Tibial artery (tissue), 4 donors: ENCODE measurements around the gene TMC6.

Source experiments
- DNase-seq, 2 donors: peaks; one replicate each; pipeline ENCODE4 v3.0.0-alpha.2; 2019
- H3K27ac ChIP-seq, 2 donors: fragments of 200-600 bp; sonication (generic) in 1 of 2; 1 replicate in 1 of 2; 2 replicates in 1 of 2; pipeline ENCODE4 v1.5.1; 2018 to 2019; ENCODE audit warnings: mild to moderate bottlenecking in 1 of 2
- H3K27me3 ChIP-seq, 2 donors: fragments of 200-600 bp; sonication (generic) in 1 of 2; one replicate each; pipeline versions ENCODE4 v1.5.1 to v1.6.0; 2016 to 2019
- H3K36me3 ChIP-seq, 3 donors: fragments of 200-600 bp; sonication (generic) in 2 of 3; one replicate each; pipeline ENCODE4 v1.5.1; 2016 to 2019; ENCODE audit warnings: mild to moderate bottlenecking in 2 of 3
- H3K4me1 ChIP-seq, 4 donors: fragments of 200-600 bp; sonication (generic) in 2 of 4; 1 replicate in 3 of 4; 2 replicates in 1 of 4; pipeline ENCODE4 v1.5.1; 2016 to 2019
- H3K4me3 ChIP-seq, 2 donors: fragments of 200-600 bp; sonication (generic) in 1 of 2; 1 replicate in 1 of 2; 2 replicates in 1 of 2; pipeline ENCODE4 v1.5.1; 2018 to 2019; ENCODE audit warnings: mild to moderate bottlenecking in 2 of 2
- H3K9me3 ChIP-seq, 3 donors: fragments of 200-600 bp; sonication (generic) in 1 of 3; one replicate each; pipeline ENCODE4 v1.5.1; 2016 to 2019
- CTCF ChIP-seq, 2 experiments: fragments of 200-600 bp in 1 of 2; fragments of 450-650 bp in 1 of 2; IDR thresholded peaks; one replicate each; pipeline ENCODE4 v1.5.1; 2017 to 2019; ENCODE audit warnings: antibody characterized with exemption in 2 of 2, mild to moderate bottlenecking in 1 of 2, moderate library complexity in 1 of 2
- intact Hi-C: fragments of 100-400 bp; cut with DNase I; formaldehyde crosslinking; loops from one replicate; pipeline ENCODE4 v1.15.0; 2023; ENCODE audit warnings: low total_unique reads

The TMC6 gene

GRCh38 chr17:78064708-78065107 is 63.8 kb downstream of the TMC6 start:
- Histone ChIP-seq H3K4me1 (peaks cover 0 to 2% (median 0%) of the 10 kb centered on the region in 4 donors), H3K36me3 (peaks cover 29 to 51% (median 37%) of the 10 kb centered on the region in 3 donors), H3K4me3 (no peak overlapping the region), H3K27ac (no peak overlapping the region), H3K27me3 (no peaks in the 10 kb centered on the region), H3K9me3 (no peaks in the 10 kb centered on the region)
- TF ChIP-seq CTCF (IDR thresholded peaks at IDR 0.05): no peak
- no peak for DNase-seq
- intact Hi-C loops: no loop called here

- H3K9me3 ChIP-seq: no peaks in the 10 kb centered on the region
- H3K36me3 ChIP-seq: peaks cover 17 to 38% (median 25%) of the 10 kb centered on the region in 3 donors
- TF ChIP-seq CTCF (IDR thresholded peaks at IDR 0.05): no peak
- H3K4me3 ChIP-seq: no peak overlapping the region
- peaks cover 0 to 14% (median 10%) of the 10 kb centered on the region in 4 donors for H3K4me1 ChIP-seq
- DNase-seq: no peak
- no peaks in the 10 kb centered on the region for H3K27me3 ChIP-seq
- intact Hi-C loops: no loop called here
- H3K27ac ChIP-seq: no peak overlapping the region
Observed at GRCh38 chr17:78063489-78063888, 65.1 kb downstream of the TMC6 start.

GRCh38 chr17:78062596-78062995 is 66.0 kb downstream of the TMC6 start:
- H3K36me3 ChIP-seq: peaks cover 8 to 29% (median 16%) of the 10 kb centered on the region in 3 donors
- no peak for TF ChIP-seq CTCF (IDR thresholded peaks at IDR 0.05)
- H3K27ac ChIP-seq: no peak overlapping the region
- H3K4me1 ChIP-seq: peaks cover 0 to 23% (median 18%) of the 10 kb centered on the region in 4 donors
- H3K4me3 ChIP-seq: no peak overlapping the region
- intact Hi-C loops: no loop called here
- no peak for DNase-seq
- H3K27me3 ChIP-seq: no peaks in the 10 kb centered on the region
- no peaks in the 10 kb centered on the region for H3K9me3 ChIP-seq
